Pancreas (tissue), 10 donors: ENCODE data around the gene FGF11. TPM values are rescaled to one million over a fixed set of nuclear protein-coding genes. Genes with fewer than 3 reads are reported as not detected.
A peak's percentile ranks its signal among the peaks of the same experiment; 100 is the strongest.

Experiments used
- ATAC-seq, 4 donors: fragments of 200-7000 bp; cut with Tn5 transposase; one replicate each; pipeline versions ENCODE4 v1.8.0 to v1.9.1; 2020; ENCODE audit warnings: mild to moderate bottlenecking in 4 of 4, moderate library complexity in 4 of 4
- DNase-seq, 6 donors: peaks; one replicate each; pipeline ENCODE4 v3.0.0-alpha.2; 2020
- FAIRE-seq: peaks from 2 replicates; lab custom pipeline; 2012; peaks lifted over from hg19 to GRCh38; lab: Jason Lieb, UNC
- H3K27ac ChIP-seq, 4 donors: fragments of 200-600 bp; sonication (generic); 1 replicate in 3 of 4; 2 replicates in 1 of 4; pipeline versions ENCODE4 v1.5.0 to v1.8.0; 2020
- H3K27me3 ChIP-seq, 4 donors: fragments of 200-600 bp; one replicate each; pipeline ENCODE4 v1.8.0; 2021
- H3K36me3 ChIP-seq, 3 donors: fragments of 200-600 bp; sonication (generic) in 1 of 3; one replicate each; pipeline versions ENCODE4 v1.5.0 to v1.8.0; 2020 to 2021
- H3K4me1 ChIP-seq, 3 donors: fragments of 200-600 bp; one replicate each; pipeline ENCODE4 v1.8.0; 2021
- H3K4me3 ChIP-seq, 4 donors: fragments of 200-600 bp; sonication (generic) in 2 of 4; one replicate each; pipeline versions ENCODE4 v1.5.0 to v1.8.0; 2020 to 2021
- H3K9me3 ChIP-seq, 4 donors: fragments of 200-600 bp; one replicate each; pipeline ENCODE4 v1.8.0; 2021
- CTCF ChIP-seq, 4 donors: fragments of 200-600 bp; sonication (generic) in 3 of 4; IDR thresholded peaks; one replicate each; pipeline versions ENCODE4 v1.5.0 to v1.8.0; 2021; ENCODE audit warnings: antibody characterized with exemption in 4 of 4
- WGBS, 2 donors: extraction: QIAGEN DNeasy Blood & Tissue Kit; methylation state at CpG; one replicate each; pipeline ENCODE4 v1.1.7; 2013; 5-methylcytosine and 5-hydroxymethylcytosine counted together
- intact Hi-C, 3 donors: fragments of 100-400 bp; cut with DNase I; formaldehyde crosslinking; loops; one replicate each; pipeline versions ENCODE4 v1.11.1 to v1.14.2; 2022
- polyA plus RNA-seq, 2 donors: library from polyadenylated mRNA; stranded (reverse); fragments of 200-250 nt; gene quantifications; one replicate each; pipeline ENCODE4 v1.2.3, GENCODE V29; 2013
- total RNA-seq, 6 donors: library from RNA; stranded (reverse); fragmentation: NEBNext Ultra II Directional in 4 of 6; extraction: Animal tissue kit (Norgen Biotek cat#: 25700) in 4 of 6; gene quantifications; one replicate each; pipeline versions ENCODE4 v1.2.1 to v1.2.4, GENCODE V29; 2021 to 2023
- donor health status: healthy with polysubstance abuse.
- donor health status: DM: no; HTN: no; CAD: no; lungs with moderate emphysema.
- donor health status: DM: no; HTN: no; CAD: no.
- donor health status: control.
- donor health status: control.
- donor health status: Bipolar disorder and iron deficiency.
- donor health status: DM: yes; HTN: yes; CAD: no.
- donor health status: DM: no; HTN: no; CAD: no.
- donor health status: DM: no; HTN: no; CAD: no.
- donor health status: DM: yes; HTN: yes; CAD: no.

Gene FGF11
- 1 to 10 TPM in 1 of 6 donors, under 1 TPM in 5; 0.09 to 1.1 (median 0.31) TPM for total RNA-seq
- polyA plus RNA-seq, result under 1 TPM; 0.61 to 0.65 TPM

DNA sequence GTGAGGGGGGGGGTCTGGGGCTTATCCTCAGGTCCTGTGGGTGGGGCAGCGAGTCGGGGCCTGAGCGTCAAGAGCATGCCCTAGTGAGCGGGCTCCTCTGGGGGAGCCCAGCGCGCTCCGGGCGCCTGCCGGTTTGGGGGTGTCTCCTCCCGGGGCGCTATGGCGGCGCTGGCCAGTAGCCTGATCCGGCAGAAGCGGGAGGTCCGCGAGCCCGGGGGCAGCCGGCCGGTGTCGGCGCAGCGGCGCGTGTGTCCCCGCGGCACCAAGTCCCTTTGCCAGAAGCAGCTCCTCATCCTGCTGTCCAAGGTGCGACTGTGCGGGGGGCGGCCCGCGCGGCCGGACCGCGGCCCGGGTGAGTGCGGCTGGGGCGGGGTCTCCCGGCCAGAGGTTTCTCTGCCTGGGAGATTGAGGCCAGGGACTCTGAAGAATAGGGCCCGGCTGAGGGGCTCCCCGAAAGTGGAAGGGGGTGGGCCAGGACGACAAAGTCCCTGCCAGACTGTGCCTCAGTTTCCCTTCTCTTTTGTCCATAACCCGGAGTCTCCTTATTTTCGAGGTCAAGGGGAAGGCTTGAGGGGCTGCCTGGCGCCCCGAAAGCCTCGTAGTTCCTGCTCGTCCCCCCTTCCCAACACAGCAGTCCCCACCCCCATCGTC lies at the start of gene FGF11:
Gene FGF11, plus strand, starts transcription at position 51 of the 651 bp plus-strand sequence. Its CDS starts 109 bp downstream, at position 160.
- Histone ChIP-seq H3K4me1 (peaks cover 5 to 18% (median 11%) of the 10 kb centered on the region in 3 donors), H3K27me3 (no peaks in the 10 kb centered on the region), H3K36me3 (no peaks in the 10 kb centered on the region), H3K4me3 (peak within 1 kb of the TSS; percentile 2 to 45 (median 26)), H3K9me3 (no peaks in the 10 kb centered on the region), H3K27ac (no peak within 1 kb of the TSS)
- 6 to 9% methylated on average over 32 to 50 of the region's 50 CpGs for WGBS, 2 donors
- DNase-seq (no peak), ATAC-seq (no peak), FAIRE-seq (no peak)
- TF ChIP-seq CTCF (IDR thresholded peaks at IDR 0.05), result no peak
- intact Hi-C loops, result loop anchor here in 2 of 3 donors (5.0 to 10.0 kb wide), 2 partner anchors 38 to 85 kb away; partner anchors contain the start of genes KCTD11 (in 2 of the 2), TMEM95 (in 2 of the 2) and ZBTB4 (in 2 of the 2)

DNA sequence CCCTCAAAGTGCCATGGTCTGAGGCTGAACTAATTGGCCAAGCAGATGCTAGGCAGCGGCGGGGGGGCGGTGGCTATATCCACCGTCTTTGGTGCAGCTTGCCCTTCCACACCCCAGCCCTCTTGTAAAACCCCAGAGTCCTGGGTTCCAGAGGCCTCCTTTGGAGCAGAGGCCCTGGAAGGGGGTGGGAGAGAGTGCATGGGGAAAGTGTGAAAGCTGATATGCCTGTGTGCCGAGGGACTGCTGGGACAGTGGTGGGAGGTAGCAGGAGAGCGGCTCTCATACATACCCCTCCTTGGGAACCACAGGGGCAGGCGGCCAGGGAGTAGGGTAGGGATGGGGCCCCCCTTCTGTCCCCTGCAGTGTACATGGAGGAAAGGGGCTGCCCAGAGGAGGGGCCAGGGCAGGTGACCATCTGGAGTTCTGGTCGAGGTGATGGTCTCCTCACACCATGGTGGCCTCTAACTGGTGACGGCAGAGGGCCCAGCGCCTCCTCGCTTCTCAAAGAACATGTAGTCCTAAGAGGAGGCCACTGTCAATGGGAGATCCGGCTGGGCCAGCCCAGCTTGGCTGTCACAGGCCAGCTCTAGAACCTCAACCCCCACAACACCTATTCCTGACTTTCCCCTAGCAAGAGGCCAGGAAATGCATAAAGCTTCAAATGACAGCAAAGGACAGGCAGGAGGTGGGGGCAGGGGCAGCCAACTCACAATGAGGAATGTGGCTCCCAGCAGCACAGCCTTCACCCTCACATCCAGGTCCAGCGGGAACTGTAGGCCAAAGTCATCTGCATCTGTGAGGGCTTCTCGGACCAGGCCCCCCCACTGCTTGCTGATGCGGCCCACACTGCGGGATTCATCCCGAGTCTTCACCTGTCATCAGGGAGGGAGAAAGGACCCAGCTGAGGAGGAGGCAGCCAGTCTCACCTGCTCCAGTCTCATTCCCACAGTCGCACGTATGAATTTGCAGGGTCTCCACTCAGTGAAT lies 49.1 kb upstream of the FGF11 start:
- Histone ChIP-seq H3K36me3 (peaks cover 0 to 10% (median 0%) of the 10 kb centered on the region in 3 donors), H3K27ac (no peak overlapping the region), H3K9me3 (no peaks in the 10 kb centered on the region), H3K27me3 (no peaks in the 10 kb centered on the region), H3K4me1 (peaks cover 0 to 7% (median 0%) of the 10 kb centered on the region in 3 donors), H3K4me3 (no peak overlapping the region)
- intact Hi-C loops, result no loop called here
- no peak for DNase-seq
- WGBS, 2 donors, result 86 to 87% methylated on average over 19 of the region's 19 CpGs
- no peak for TF ChIP-seq CTCF (IDR thresholded peaks at IDR 0.05)
- ATAC-seq, result no peak
- no peak for FAIRE-seq

- no peak for TF ChIP-seq CTCF (IDR thresholded peaks at IDR 0.05)
- WGBS, 2 donors, result 73 to 76% methylated on average over 2 of the region's 2 CpGs
- no peak overlapping the region for H3K27ac ChIP-seq
- ATAC-seq, result no peak
- peaks cover 0 to 9% (median 0%) of the 10 kb centered on the region in 3 donors for H3K4me1 ChIP-seq
- peaks cover 0 to 10% (median 0%) of the 10 kb centered on the region in 3 donors for H3K36me3 ChIP-seq
- no peak overlapping the region for H3K4me3 ChIP-seq
- H3K27me3 ChIP-seq, result no peaks in the 10 kb centered on the region
- no peaks in the 10 kb centered on the region for H3K9me3 ChIP-seq
- no peak for FAIRE-seq
- intact Hi-C loops, result no loop called here
- DNase-seq, result no peak
Measured at GRCh38 chr17:7391307-7391706, 48.0 kb upstream of the FGF11 start.

DNA sequence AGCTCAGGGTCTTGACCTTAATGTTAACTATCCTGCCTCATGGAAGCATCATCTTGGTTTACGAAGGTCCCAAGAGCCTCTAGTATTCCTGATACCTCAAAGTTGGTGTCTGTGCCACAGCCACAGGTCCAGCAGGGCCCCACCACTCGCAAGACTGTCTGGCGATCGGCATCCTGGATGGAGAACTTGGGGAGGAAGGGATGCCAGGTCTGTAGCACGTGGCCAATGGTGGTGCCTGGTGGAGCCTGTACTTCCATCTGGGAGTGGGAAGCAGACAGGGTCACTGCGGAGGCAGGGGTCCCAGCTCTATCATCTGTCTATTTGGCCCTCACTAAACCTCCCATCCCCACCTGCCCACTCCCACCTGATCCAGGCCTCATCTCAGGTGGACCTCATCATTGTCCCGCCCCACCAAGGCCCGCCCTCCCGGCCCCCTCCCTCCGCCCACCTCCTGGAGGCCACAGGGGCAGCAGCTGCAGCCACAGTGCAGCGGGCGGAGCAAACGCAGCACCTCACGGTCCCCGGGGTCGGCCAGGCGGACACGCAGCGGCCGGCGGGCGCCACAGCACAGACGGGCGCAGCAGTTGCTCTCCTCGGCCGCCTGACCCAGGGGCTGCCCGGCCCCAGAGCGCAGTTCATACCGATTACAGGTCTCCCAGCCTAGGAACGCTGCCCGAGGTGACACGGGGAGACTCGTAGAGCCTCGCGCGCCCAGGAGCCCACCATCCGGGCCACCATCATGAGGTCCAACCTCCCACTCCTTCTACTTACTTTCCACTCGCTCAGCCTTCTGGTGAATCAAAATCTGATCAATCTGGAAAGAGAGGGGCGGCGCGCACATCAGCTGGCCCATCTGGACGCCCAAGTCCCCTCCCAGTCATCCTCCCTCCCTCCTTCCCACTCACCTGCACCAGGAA lies 46.4 kb upstream of the FGF11 start:
- intact Hi-C loops, result no loop called here
- Histone ChIP-seq H3K36me3 (peaks cover 0 to 10% (median 0%) of the 10 kb centered on the region in 3 donors), H3K27ac (no peak overlapping the region), H3K9me3 (no peaks in the 10 kb centered on the region), H3K4me1 (peaks cover 0 to 9% (median 0%) of the 10 kb centered on the region in 3 donors), H3K27me3 (no peaks in the 10 kb centered on the region), H3K4me3 (peak overlapping the region in 2 of 4 donors; percentile 63 to 69)
- ATAC-seq, result no peak
- FAIRE-seq, result no peak
- peak in 3 of 6 donors; percentile 19 to 77 (median 51) for DNase-seq
- WGBS, 2 donors, result 79 to 82% methylated on average over 41 to 42 of the region's 42 CpGs
- TF ChIP-seq CTCF (IDR thresholded peaks at IDR 0.05), result no peak
